GM11168 (cell line): ENCODE measurements around the gene STARD10.

Experiments
- in situ Hi-C: fragments of 300-500 bp; cut with MboI; formaldehyde crosslinking; loops from one replicate; pipeline ENCODE4 v1.12.0; 2022; ENCODE audit warnings: low sequenced_read_pairs; ENCODE audit not compliant: unreplicated experiment

The STARD10 gene

DNA sequence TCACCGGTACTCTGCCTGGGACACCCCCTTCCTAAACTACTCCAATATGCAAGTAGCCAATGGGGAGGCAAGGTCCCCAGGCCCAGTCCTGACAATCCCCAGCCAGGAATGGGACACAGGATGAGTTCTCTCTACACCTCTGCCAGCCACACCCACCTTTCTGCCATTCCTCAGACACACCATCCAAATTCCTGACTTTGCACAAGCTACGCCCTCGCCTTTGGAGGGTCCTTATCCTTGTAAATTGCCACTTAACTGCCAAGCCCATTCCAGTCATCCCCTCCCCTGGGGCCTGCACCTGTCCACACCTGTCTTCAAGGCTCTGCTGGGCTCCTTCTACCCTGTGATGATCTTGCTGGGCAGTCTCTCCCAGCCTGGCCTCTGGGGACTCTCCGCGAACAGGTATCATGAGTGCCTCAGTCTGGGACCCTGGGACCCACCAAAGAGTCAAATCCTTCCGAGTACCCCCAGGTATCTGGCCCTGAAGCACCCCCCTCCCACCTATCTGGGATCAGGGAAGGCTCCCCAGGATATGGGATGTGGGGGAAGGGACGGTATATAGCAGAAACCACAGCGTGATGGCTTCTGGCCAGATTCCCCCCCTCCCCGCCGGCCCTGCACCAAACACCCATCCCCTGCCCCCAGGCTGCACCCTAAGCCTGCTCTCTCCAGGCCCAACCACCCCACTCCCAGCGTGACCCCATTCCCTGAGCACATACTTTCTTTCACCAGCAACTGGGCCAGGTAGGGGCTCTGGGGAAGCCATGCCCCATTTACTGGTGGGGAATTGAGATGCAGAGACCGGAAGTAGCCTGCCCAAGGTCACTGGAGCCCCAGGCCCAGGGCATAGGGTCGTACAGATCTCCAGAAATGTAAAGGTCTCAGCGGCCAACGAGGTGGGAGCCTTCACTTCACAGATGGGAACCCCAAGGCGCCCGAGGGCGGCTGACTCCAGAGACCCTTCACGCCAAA, 42.4 kb downstream of the STARD10 start:
- in situ Hi-C loops, result no loop called here

GRCh38 chr11:72750556-72751115, 43.2 kb downstream of the STARD10 start:
- in situ Hi-C loops, result no loop called here

DNA sequence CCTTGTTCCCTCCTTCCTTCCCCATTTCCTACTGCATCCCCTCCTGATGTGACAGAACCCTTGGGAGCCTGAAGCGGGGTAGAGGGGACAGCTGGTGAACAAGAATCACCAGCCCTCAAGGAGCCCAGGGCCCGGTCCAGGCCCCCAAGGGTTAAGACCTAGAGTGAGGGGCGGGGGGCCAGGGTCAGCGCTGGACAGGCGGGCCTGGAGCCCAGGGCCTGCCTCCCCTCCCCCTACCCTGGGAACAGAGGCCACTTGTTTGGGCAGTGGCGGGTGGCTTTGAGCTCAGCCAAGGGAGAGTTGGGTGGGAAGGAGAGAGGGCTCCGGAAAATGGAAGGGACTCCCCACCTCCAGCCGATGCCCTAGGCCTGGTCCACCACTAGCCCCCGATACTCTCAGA, 43.8 kb downstream of the STARD10 start:
- in situ Hi-C loops, result no loop called here

- in situ Hi-C loops, result no loop called here
Observed at GRCh38 chr11:72747289-72747855, 46.5 kb downstream of the STARD10 start.

- in situ Hi-C loops, result no loop called here
Observed at GRCh38 chr11:72746821-72747220, 47.0 kb downstream of the STARD10 start.

DNA sequence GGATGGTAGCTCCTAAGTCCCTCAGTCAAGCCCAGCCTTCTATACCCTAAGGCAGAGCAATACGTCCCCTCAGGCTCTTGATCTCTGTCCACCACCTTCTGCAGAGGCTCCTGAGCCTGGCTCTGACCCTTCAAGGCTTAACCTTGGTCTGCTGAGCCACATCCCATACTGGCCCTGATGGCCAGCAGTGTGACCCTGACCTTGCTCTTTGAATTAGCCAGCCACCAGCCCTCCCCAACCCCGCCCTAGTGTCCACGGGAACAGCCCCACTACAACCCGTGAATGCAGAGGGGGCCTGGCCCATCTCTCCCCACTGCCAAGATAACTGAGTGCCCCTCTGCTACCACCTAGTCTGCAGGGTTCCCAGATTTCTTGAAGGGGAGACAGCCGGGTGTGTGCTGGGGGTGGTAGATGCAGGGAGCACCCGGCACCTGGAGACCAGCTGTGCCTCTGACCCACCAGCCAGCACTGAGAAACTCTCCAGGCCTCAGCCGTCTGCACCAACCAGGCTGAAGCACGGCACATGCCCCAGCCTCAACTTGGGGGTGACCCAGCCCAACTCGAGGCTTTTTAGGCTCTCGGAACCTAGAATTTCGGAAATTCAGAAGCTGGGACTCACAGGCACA, 47.8 kb downstream of the STARD10 start:
- in situ Hi-C loops, result no loop called here

- in situ Hi-C loops, result no loop called here
Observed at GRCh38 chr11:72745511-72745910, 48.3 kb downstream of the STARD10 start.

- in situ Hi-C loops, result no loop called here
Observed at GRCh38 chr11:72744474-72744873, 49.4 kb downstream of the STARD10 start.

GRCh38 chr11:72743321-72744221, 50.3 kb downstream of the STARD10 start:
- in situ Hi-C loops, result no loop called here

- in situ Hi-C loops, result no loop called here
Observed at GRCh38 chr11:72742513-72743320, 51.1 kb downstream of the STARD10 start.

- in situ Hi-C loops, result no loop called here
Observed at GRCh38 chr11:72741849-72742512, 51.9 kb downstream of the STARD10 start.

DNA sequence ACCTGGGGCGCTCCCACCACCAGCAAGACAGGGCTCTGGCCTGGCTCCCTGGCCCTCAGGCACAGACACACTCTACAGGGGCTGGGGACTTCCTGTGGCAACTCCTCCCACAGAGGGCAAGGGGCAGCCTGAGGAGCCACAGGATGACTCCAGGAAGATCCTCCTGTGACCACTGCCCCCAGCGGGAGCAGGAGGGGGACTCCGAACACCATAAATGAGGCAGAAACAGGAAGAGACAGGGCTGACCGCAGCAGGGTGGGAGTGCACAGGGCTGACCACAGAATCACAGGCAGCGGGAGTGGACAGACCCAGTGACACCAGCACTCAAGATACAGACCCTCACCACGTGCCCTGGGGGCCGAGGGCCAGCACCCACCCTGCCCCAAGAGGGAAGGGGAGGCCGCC, 52.4 kb downstream of the STARD10 start:
- in situ Hi-C loops, result no loop called here

DNA sequence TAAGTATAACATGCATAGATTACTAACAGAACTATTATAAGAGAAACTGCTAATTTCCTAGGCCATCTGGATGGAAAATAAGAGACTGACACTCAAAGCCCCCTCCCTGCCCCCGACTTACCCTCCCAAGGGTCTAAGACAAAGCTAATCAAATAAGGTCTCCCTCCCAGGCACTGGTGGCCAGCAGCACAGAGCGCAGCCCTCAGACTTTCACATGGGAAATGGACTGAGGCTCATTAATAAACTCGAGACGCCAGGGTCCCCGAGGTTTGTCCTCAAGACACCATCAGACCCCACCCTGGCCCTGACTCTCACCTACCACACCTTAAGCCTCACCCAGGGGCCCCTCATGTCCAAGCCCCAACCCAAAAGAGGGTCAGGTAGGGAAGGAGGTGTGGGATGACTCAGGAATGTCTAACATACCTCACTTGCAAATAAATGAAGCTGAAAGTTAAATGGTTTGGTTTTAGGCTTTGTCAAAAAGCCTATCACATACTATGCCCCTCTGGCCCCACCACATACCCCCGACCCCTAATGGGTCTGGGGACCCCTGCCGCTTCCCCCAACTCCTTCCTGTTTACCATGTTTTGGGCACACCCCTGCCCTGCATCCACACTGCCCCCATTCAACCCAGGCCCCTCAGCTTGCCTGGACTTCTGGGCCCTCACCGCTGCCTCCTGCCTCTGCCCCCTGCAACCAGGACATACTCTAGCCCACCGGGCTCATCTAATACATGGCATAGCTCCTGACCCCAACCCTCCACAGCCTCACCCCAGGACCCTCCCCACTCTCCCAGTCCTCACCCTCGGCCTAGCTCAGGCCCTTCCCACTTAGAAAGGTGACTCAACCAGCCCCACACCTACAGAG, 53.1 kb downstream of the STARD10 start:
- in situ Hi-C loops, result no loop called here

DNA sequence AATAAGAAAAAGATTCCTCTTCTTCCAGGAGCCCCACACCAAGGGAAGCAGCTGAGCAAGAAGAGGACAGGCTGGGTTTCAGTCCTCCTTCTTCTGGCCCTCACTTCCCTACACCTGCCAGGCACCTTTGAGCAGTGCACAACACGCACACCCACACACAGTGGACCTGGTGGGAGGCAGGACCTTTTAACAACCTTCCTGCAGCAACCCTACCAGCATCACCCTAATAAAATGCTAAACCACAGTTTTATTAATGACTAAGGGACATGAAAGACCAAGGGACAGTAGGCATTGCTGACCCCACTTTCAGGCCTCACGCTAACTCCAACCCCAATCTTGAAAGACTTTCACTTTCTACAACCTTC, 53.8 kb downstream of the STARD10 start:
- in situ Hi-C loops, result no loop called here

- in situ Hi-C loops, result no loop called here
Observed at GRCh38 chr11:72739240-72740059, 54.4 kb downstream of the STARD10 start.

DNA sequence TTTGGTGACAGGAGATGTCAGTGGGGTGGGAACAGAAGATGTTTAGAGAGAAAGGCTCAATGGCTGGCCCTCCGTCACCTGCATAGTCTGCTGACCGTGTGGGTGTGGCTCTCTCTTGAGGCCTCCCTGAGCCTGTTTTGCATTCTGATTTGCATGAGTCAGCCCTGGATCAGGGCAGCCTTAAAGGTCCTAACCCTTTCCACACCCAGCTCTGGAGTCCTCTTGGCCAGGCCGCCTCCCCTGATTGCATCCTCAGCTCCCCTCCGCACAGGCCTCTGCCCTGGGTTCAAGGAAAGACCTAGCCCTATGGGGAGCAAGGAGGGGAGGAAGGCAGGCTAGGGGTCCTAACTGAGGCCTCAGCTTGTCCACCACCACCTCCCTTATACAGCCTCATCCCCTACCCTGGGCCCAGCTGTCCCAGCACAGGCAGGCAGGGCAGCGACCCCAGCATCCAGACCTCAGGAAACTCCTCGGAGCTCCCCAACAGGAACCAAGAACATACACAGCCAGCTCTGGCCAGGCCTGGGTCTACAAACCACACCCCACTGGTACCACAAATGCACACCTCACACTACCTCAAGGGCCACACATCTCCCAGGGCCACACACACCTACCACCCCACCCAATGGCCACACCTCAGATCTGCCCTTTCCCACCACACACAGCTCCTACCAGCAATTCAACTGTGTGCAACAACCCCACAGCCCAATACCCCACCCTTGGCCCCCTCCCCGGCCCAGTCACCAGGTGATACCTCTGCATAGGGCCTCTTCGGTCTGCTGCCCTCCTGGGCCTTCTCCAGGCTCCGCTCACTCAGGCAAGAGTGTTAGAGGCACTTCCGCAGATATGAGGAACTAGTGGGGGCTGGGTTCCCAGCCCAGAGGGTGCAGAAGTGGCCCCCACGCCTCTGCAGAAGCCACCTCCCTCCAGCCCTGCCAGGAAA, 55.4 kb downstream of the STARD10 start:
- in situ Hi-C loops, result no loop called here
